Measurements from ENCODE around the gene MRPS18A. TPM values are rescaled to one million over a fixed set of nuclear protein-coding genes. Genes with fewer than 3 reads are reported as not detected.

Gene MRPS18A
- total and polyA plus RNA-seq, 2 of the 13 experiments (the other 11 are each of a cell fraction or from before 2014, with no cell fraction given), result 87.8 to 89.1 TPM

DNA sequence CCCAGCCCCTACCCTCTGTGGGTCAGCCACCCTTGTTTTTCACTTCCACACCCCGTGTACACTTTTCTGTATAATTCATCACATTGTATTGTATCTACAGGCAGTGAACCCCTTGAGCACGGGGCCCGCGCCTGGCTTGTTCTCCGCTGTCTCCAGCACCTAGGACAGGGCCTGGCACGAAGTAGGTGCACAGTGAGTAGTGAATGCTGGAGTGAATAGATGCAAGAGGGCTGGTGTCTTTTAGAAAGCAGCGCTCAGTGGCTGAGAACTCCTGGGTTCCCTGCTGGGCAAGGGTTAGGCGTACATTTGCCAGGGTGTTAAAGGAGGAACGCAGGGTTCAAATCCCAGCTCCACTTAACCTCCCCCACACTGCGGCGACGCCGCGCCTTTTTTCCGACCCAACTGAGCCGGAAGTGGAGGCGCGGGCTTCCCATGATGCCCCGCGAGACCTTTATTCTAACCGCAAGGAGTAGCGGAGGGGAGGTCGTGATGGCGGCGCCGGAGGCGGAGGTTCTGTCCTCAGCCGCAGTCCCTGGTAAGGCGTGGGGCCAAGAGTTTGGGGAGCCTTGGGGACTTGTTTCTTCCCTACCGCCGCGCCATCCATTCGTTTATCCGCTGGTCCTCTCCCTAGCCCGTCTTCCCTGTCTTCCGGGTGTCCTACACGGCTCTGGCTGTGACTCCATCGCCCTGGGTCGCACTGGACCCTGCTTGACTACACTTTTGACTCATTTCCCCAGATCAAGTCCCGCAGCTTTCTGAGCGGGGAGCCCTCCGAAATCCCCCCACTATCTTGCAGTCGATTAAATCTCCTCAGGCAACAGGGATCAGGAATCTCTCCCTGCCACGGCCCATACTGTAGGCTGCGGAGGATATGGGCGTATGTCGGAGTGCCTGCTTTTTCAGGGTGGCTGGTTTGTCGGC lies 51.9 kb downstream of the MRPS18A start, which contains the start of gene MAD2L1BP (continued):
- TF ChIP-seq ELF1 (CRISPR knock-in tag; IDR thresholded peaks at IDR 0.05) (peak; percentile 97), MAFK (conservative IDR thresholded peaks at IDR 0.05 in 1 of 2, IDR thresholded peaks at IDR 0.05 in 1 of 2; ENCODE audit: low read length in 2 of 2) (no peak), ZSCAN30 (CRISPR knock-in tag; IDR thresholded peaks at IDR 0.05) (peak; percentile 88; the same call in 1 of the 2 replicates), ZNF614 (CRISPR knock-in tag; IDR thresholded peaks at IDR 0.05; ENCODE audit: borderline replicate concordance) (peak; percentile 73; the same call in 1 of the 2 replicates), HOXA9 (CRISPR knock-in tag; IDR thresholded peaks at IDR 0.05; ENCODE audit: borderline replicate concordance) (peak; percentile 79; the same call in 1 of the 2 replicates), ZNF496 (CRISPR knock-in tag; IDR thresholded peaks at IDR 0.05; ENCODE audit: insufficient replicate concordance) (no peak), PHF8 (CRISPR knock-in tag; IDR thresholded peaks at IDR 0.05) (peak; percentile 97), EHMT2 (IDR thresholded peaks at IDR 0.05; ENCODE audit: borderline replicate concordance, low read depth, low read length) (peak; percentile 62; the same call in 1 of the 2 replicates), NONO (IDR thresholded peaks at IDR 0.05) (no peak), NONO (CRISPR knock-in tag; conservative IDR thresholded peaks at IDR 0.05) (peak; percentile 72), ZFP1 (CRISPR knock-in tag; IDR thresholded peaks at IDR 0.05) (peak; percentile 62; the same call in 1 of the 2 replicates), ZNF780A (CRISPR knock-in tag; IDR thresholded peaks at IDR 0.05) (peak; percentile 61; the same call in 1 of the 2 replicates), ZNF83 (CRISPR knock-in tag; IDR thresholded peaks at IDR 0.05; ENCODE audit: borderline replicate concordance) (peak; percentile 67; the same call in 1 of the 2 replicates), HDAC1 (CRISPR knock-in tag; IDR thresholded peaks at IDR 0.05) (peak; percentile 83; the same call in 1 of the 2 replicates), ZNF33A (CRISPR knock-in tag; IDR thresholded peaks at IDR 0.05; ENCODE audit: borderline replicate concordance) (peak; percentile 75; the same call in 1 of the 2 replicates), KLF11 (CRISPR knock-in tag; IDR thresholded peaks at IDR 0.05) (0 out of 2 replicates have a peak, but pooled peaks have one; percentile 72), HNF4G (IDR thresholded peaks at IDR 0.05; ENCODE audit: borderline replicate concordance, low read depth, low read length) (peak; percentile 48; the same call in 1 of the 2 replicates), HNF4G (CRISPR knock-in tag; IDR thresholded peaks at IDR 0.05; ENCODE audit: borderline replicate concordance, low read depth) (no peak; the same call in 1 of the 2 replicates), ZSCAN29 (CRISPR knock-in tag; conservative IDR thresholded peaks at IDR 0.05) (no peak; the same call in 1 of the 2 replicates), POGZ (CRISPR knock-in tag; IDR thresholded peaks at IDR 0.05) (peak; percentile 77), DMAP1 (CRISPR knock-in tag; IDR thresholded peaks at IDR 0.05) (peak; percentile 96)
- TF ChIP-seq, protein P1, sequence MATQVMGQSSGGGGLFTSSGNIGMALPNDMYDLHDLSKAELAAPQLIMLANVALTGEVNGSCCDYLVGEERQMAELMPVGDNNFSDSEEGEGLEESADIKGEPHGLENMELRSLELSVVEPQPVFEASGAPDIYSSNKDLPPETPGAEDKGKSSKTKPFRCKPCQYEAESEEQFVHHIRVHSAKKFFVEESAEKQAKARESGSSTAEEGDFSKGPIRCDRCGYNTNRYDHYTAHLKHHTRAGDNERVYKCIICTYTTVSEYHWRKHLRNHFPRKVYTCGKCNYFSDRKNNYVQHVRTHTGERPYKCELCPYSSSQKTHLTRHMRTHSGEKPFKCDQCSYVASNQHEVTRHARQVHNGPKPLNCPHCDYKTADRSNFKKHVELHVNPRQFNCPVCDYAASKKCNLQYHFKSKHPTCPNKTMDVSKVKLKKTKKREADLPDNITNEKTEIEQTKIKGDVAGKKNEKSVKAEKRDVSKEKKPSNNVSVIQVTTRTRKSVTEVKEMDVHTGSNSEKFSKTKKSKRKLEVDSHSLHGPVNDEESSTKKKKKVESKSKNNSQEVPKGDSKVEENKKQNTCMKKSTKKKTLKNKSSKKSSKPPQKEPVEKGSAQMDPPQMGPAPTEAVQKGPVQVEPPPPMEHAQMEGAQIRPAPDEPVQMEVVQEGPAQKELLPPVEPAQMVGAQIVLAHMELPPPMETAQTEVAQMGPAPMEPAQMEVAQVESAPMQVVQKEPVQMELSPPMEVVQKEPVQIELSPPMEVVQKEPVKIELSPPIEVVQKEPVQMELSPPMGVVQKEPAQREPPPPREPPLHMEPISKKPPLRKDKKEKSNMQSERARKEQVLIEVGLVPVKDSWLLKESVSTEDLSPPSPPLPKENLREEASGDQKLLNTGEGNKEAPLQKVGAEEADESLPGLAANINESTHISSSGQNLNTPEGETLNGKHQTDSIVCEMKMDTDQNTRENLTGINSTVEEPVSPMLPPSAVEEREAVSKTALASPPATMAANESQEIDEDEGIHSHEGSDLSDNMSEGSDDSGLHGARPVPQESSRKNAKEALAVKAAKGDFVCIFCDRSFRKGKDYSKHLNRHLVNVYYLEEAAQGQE (IDR thresholded peaks at IDR 0.05; ENCODE audit: borderline replicate concordance in 1 of 2, low read depth in 1 of 2, low read length in 2 of 2), result peak; percentile 66 to 93
- TF ChIP-seq, protein P2, sequence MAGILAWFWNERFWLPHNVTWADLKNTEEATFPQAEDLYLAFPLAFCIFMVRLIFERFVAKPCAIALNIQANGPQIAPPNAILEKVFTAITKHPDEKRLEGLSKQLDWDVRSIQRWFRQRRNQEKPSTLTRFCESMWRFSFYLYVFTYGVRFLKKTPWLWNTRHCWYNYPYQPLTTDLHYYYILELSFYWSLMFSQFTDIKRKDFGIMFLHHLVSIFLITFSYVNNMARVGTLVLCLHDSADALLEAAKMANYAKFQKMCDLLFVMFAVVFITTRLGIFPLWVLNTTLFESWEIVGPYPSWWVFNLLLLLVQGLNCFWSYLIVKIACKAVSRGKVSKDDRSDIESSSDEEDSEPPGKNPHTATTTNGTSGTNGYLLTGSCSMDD (CRISPR knock-in tag; IDR thresholded peaks at IDR 0.05), result peak; percentile 44; the same call in 1 of the 2 replicates
- TF ChIP-seq, protein P3, sequence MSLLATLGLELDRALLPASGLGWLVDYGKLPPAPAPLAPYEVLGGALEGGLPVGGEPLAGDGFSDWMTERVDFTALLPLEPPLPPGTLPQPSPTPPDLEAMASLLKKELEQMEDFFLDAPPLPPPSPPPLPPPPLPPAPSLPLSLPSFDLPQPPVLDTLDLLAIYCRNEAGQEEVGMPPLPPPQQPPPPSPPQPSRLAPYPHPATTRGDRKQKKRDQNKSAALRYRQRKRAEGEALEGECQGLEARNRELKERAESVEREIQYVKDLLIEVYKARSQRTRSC (CRISPR knock-in tag; IDR thresholded peaks at IDR 0.05; ENCODE audit: low read depth), result no peak; the same call in 1 of the 2 replicates

All from HepG2 (cell line).